Stimulated activated CD8-positive, alpha-beta memory T cell treated with anti-CD3 and anti-CD28 coated beads, Interleukin-12 subunit alpha, Interleukin-12 subunit beta, amount 100 ng/mL, for 24 hours (primary cell): ENCODE data around the gene YIPF1.
"Not testable (repeated sequence)": the region's sequence is repeated elsewhere in the genome, so short reads cannot be mapped to it uniquely, and the experiment has no call there.

Experiments used
- DNase-seq: peaks from one replicate; pipeline ENCODE4 v3.0.0-alpha.2; 2020; ENCODE audit errors: extremely low read depth

YIPF1 gene

GRCh38 chr1:53837924-53838653 lies 51.5 kb downstream of the YIPF1 start, which contains the start of gene NDC1:
TSS of gene NDC1 (minus strand) at chr1:53838296. CDS start at chr1:53838261, 35 bp downstream.
- DNase-seq = peak; percentile 72

GRCh38 chr1:53837646-53837923 lies 52.0 kb downstream of the YIPF1 start:
- no peak for DNase-seq

GRCh38 chr1:53835491-53835890 lies 54.1 kb downstream of the YIPF1 start:
- no peak for DNase-seq

GRCh38 chr1:53834776-53835175 lies 54.8 kb downstream of the YIPF1 start:
- DNase-seq = no peak

GRCh38 chr1:53833393-53833792 lies 56.2 kb downstream of the YIPF1 start:
- no peak for DNase-seq

- DNase-seq = no peak
Measured at GRCh38 chr1:53826367-53826766, 63.2 kb downstream of the YIPF1 start.

GRCh38 chr1:53825306-53825705 lies 64.3 kb downstream of the YIPF1 start:
- no peak for DNase-seq

GRCh38 chr1:53822931-53823330 lies 66.7 kb downstream of the YIPF1 start:
- no peak for DNase-seq

- no peak for DNase-seq
Measured at GRCh38 chr1:53821380-53821779, 68.2 kb downstream of the YIPF1 start.

GRCh38 chr1:53819387-53819786 lies 70.2 kb downstream of the YIPF1 start:
- no peak for DNase-seq

GRCh38 chr1:53816584-53816983 lies 73.0 kb downstream of the YIPF1 start:
- not testable (repeated sequence) for DNase-seq

- DNase-seq = not testable (repeated sequence)
Measured at GRCh38 chr1:53815484-53815883, 74.1 kb downstream of the YIPF1 start.

GRCh38 chr1:53811414-53811851 lies 78.2 kb downstream of the YIPF1 start:
- DNase-seq = no peak

GRCh38 chr1:53810497-53810896 lies 79.1 kb downstream of the YIPF1 start:
- DNase-seq = no peak

- no peak for DNase-seq
Measured at GRCh38 chr1:53810007-53810406, 79.6 kb downstream of the YIPF1 start.

GRCh38 chr1:53807916-53808315 lies 81.7 kb downstream of the YIPF1 start:
- DNase-seq = no peak

- DNase-seq = no peak
Measured at GRCh38 chr1:53804791-53805505, 84.6 kb downstream of the YIPF1 start.

- DNase-seq = no peak
Measured at GRCh38 chr1:53804181-53804580, 85.4 kb downstream of the YIPF1 start.
